ENCODE measurements around the gene CPNE9. TPM values are rescaled to one million over a fixed set of nuclear protein-coding genes. Genes with fewer than 3 reads are reported as not detected.

The CPNE9 gene
- total and polyA plus RNA-seq, 2 of the 13 experiments (the other 11 are each of a cell fraction or from before 2014, with no cell fraction given) = 0.20 TPM; not detected in 1

GRCh38 chr3:9716801-9717555 is 13.3 kb downstream of the CPNE9 start:
- ATAC-seq = no peak
- 2% methylated on average over 5 of the region's 5 CpGs for WGBS (ENCODE audit: low lambda C conversion rate)
- BruUV-seq (replicated peaks) = no TSS peak
- no peak overlapping the region for H3K4me2 ChIP-seq (ENCODE audit: low read depth, low read length)
- H4K20me1 ChIP-seq (ENCODE audit: insufficient read depth, low read length) = no peaks in the 10 kb centered on the region
- no peak for FAIRE-seq
- DNase-seq (ENCODE audit: low spot score) = no peak
- peaks cover 12% of the 10 kb centered on the region for H3K4me1 ChIP-seq (ENCODE audit: insufficient read depth, low read length)
- H3K79me2 ChIP-seq (ENCODE audit: insufficient read depth, low read length) = no peaks in the 10 kb centered on the region
- no peaks in the 10 kb centered on the region for H3K36me3 ChIP-seq (replicated peaks in 1 of 2; ENCODE audit: control insufficient read depth in 1 of 2, insufficient read depth in 2 of 2, low read length in 2 of 2)
- no peak overlapping the region for H3K4me3 ChIP-seq (replicated peaks in 1 of 3; ENCODE audit: insufficient read depth in 1 of 3, low read depth in 2 of 3, low read length in 3 of 3)
- no peak overlapping the region for H2AFZ ChIP-seq (ENCODE audit: low read length)
- H3K27ac ChIP-seq (ENCODE audit: extremely low read length, insufficient read depth, low read length) = no peak overlapping the region
- in situ Hi-C loops (cut with HindIII; ENCODE audit: extremely low pct_ligation_motif_present, low pct_unique_long_range_greater_than_20kb) = no loop called here
- intact Hi-C loops (cut with micrococcal nuclease; ENCODE audit: unreplicated experiment) = no loop called here
- TF ChIP-seq CCAR2 (optimal IDR thresholded peaks at IDR 0.05; ENCODE audit: low read depth, low read length) (no peak), ZNF75D (CRISPR knock-in tag; IDR thresholded peaks at IDR 0.05; ENCODE audit: borderline replicate concordance) (no peak), XRCC5 (optimal IDR thresholded peaks at IDR 0.05; ENCODE audit: low read length) (no peak), ZNF468 (CRISPR knock-in tag; IDR thresholded peaks at IDR 0.05) (no peak), HMG20A (CRISPR knock-in tag; IDR thresholded peaks at IDR 0.05; ENCODE audit: borderline replicate concordance) (no peak), THYN1 (CRISPR knock-in tag; IDR thresholded peaks at IDR 0.05; ENCODE audit: borderline replicate concordance, low read depth) (no peak), NR1H2 (CRISPR knock-in tag; IDR thresholded peaks at IDR 0.05; ENCODE audit: borderline replicate concordance, low read depth) (no peak), ZNF136 (CRISPR knock-in tag; IDR thresholded peaks at IDR 0.05; ENCODE audit: low read depth) (no peak), ZNF432 (CRISPR knock-in tag; IDR thresholded peaks at IDR 0.05; ENCODE audit: borderline replicate concordance) (no peak), ZNF639 (CRISPR knock-in tag; conservative IDR thresholded peaks at IDR 0.05) (no peak), DMAP1 (CRISPR knock-in tag; IDR thresholded peaks at IDR 0.05) (no peak), MAFG (CRISPR knock-in tag; IDR thresholded peaks at IDR 0.05) (no peak), ZNF776 (CRISPR knock-in tag; IDR thresholded peaks at IDR 0.05) (no peak), SKIL (CRISPR knock-in tag; IDR thresholded peaks at IDR 0.05; ENCODE audit: borderline replicate concordance) (no peak), ZFP82 (CRISPR knock-in tag; IDR thresholded peaks at IDR 0.05; ENCODE audit: borderline replicate concordance) (no peak), GABPA (IDR thresholded peaks at IDR 0.05; ENCODE audit: low read depth, low read length) (no peak), GABPA (CRISPR knock-in tag; IDR thresholded peaks at IDR 0.05; ENCODE audit: low read depth) (no peak), KDM5A (IDR thresholded peaks at IDR 0.05; ENCODE audit: borderline replicate concordance, low read length) (no peak), SMARCE1 (IDR thresholded peaks at IDR 0.05; ENCODE audit: borderline replicate concordance) (no peak), HNRNPUL1 (IDR thresholded peaks at IDR 0.05; ENCODE audit: low read depth, low read length) (no peak)
- no peaks in the 10 kb centered on the region for H3K9me3 ChIP-seq (ENCODE audit: low read length)
- H3K9ac ChIP-seq (ENCODE audit: insufficient read depth, low read depth, low read length) = no peak overlapping the region
- peaks cover 3 to 30% of the 10 kb centered on the region in 2 experiments; a peak in 4 of 5 replicates for H3K27me3 ChIP-seq (ENCODE audit: control insufficient read depth in 1 of 2, insufficient read depth in 2 of 2, low read length in 2 of 2)
- ChIA-PET CTCF (ENCODE audit: low intra/inter-chr PET ratio, low total read pairs) (no interaction called here), POLR2A (interaction anchor here (1.3 kb wide), 2 partner anchors 76 to 148 kb away, joined by 3 to 4 read pairs; partner anchors contain the start of gene ARPC4)

Measured in HepG2 (cell line).